Measurements from ENCODE around the gene ALPG. TPM values are rescaled to one million over a fixed set of nuclear protein-coding genes. Genes with fewer than 3 reads are reported as not detected.
"Not testable (repeated sequence)": the region's sequence is repeated elsewhere in the genome, so short reads cannot be mapped to it uniquely, and the experiment has no call there.

ALPG gene
- total RNA-seq, 4 donors from 2014 or later, result not detected

DNA sequence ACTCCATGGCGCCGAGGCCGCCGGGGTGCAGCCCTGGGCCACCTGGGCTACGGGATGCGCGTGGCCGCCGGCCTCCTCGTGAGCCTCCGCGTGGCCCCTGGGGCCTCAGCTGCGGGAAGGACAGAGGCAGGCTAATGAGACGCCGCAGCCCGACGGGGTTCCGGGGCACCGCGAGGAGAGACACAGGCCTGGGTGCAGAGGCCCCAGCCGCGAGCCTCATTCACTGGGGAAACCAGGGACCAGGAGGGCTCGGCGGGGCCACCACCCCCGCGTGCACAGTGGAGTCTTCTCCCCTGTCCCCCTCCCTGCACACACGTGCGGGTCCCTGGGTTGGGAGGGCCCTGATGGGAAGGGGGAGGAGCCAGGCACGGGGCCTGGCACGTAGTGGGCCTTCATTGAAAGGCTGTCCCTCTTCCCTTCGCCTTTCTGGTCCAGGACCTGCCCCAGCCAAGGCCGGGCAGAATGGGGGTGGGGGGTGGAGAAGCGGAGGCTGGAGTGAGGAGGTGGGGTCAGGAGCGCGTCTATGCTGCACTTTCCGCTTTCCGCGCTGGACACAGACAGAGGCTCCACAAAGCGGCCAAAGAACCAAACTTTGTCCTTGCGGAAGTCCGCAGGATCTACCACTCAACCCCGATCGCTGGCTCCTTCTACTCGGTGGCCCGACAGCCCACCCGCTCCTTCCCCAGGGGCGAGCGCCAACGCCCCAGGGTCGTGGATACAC, 19.0 kb upstream of the ALPG start:
- TF ChIP-seq CTCF (IDR thresholded peaks at IDR 0.05), result no peak
- no peak for DNase-seq (ENCODE audit: low spot score)
- no peak for ATAC-seq (ENCODE audit: low FRiP score)

DNA sequence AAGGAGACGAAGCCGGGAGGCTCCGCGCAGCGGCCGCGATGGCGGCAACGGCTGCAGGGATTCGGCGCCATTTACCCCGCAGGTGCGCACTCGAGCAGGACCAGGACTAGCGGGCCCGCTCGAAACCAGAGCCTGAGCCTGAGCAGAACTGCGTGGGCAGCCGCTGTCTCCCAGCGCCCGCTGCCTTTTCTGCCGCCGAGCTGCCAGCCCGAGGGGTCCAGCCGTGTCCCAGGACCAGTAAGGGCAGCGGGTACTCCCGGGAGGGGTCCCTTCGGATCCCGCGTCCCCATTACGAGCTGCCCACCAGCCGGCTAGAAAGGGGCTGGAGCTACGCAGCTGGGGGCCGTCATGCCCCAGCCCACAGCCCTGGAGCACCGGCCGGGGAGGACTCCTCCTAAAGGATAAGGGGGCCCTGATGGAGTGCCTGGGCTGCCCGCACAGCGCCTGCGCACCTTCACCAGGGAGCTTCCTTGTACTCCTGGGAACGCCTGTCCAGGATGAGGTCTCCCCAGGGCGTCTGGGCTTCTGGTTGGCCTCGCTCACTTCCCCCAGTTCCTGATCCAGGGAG, 18.2 kb upstream of the ALPG start:
- ATAC-seq (ENCODE audit: low FRiP score) (no peak), DNase-seq (ENCODE audit: low spot score) (no peak)
- no peak for TF ChIP-seq CTCF (IDR thresholded peaks at IDR 0.05)

DNA sequence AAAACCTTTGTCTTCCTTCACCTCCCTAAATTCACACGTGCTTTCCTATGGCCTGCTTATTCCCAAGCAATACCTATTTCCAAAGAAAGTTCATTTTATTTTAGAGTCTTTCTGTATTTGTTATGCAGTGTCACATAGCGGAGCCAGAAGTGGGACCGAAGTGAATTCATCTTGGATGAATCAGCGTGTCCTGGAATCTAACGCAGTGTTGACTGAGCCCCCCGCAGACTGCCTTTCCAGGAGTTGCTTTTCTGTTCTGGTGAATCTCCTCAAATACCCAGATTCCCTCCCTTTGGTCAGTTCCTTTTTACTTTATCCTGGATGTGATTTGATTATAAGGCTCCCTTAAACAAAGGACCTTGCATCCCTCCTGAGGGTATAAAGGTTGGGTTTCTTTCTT, 17.3 kb upstream of the ALPG start:
- TF ChIP-seq CTCF (IDR thresholded peaks at IDR 0.05), result no peak
- DNase-seq (ENCODE audit: low spot score) (no peak), ATAC-seq (ENCODE audit: low FRiP score) (no peak)

- no peak for TF ChIP-seq CTCF (IDR thresholded peaks at IDR 0.05)
- no peak for DNase-seq (ENCODE audit: low spot score)
- no peak for ATAC-seq (ENCODE audit: low FRiP score)
These were observed 16.0 kb upstream of the ALPG start for GRCh38 chr2:232390661-232391060.

- DNase-seq (ENCODE audit: low spot score), result no peak
- ATAC-seq (ENCODE audit: low FRiP score), result no peak
- no peak for TF ChIP-seq CTCF (IDR thresholded peaks at IDR 0.05)
These were observed 13.1 kb upstream of the ALPG start for GRCh38 chr2:232393556-232393955.

DNA sequence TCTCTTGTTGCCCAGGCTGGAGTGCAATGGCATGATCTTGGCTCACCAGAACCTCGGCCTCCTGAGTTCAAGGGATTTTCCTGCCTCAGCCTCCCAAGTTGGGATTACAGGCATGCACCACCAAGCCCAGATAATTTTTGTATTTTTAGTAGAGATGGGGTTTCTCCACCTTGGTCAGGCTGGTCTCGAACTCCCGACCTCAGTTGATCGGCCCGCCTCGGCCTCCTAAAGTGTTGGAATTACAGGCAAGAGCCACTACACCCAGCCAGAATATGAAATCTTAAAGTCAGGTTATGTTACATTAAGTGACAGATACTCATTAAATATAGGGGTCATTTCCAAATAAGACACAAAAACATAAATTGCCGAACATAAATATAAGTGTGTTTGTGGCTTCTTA, 12.2 kb upstream of the ALPG start:
- not testable (repeated sequence) for ATAC-seq (ENCODE audit: low FRiP score); DNase-seq (ENCODE audit: low spot score)

DNA sequence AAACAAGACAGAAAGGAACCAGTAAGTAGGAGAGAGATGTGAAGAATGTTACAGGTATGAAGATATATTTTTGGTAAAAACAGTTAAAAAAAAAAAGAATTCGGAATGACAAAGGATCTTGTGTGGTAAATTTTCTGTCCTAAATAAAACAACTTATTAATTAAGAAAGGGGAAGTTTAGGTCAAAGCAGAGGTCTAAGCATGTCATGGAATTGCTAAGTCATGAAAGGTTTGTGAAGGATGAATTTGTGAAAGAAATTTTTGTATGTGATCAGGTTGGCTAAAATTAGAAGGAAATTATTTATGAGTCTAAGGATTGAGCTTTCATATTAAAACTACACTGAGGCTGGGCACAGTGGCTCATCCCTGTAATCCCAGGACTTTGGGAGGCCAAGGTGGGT, 11.1 kb upstream of the ALPG start:
- no peak for TF ChIP-seq CTCF (IDR thresholded peaks at IDR 0.05)

More for the DNA sequence above, 11.1 kb upstream of the ALPG start:
- ATAC-seq (ENCODE audit: low FRiP score) (no peak), DNase-seq (ENCODE audit: low spot score) (no peak)

All from omental fat pad (tissue), 4 donors.